ENCODE measurements around the gene S100A4. TPM values are rescaled to one million over a fixed set of nuclear protein-coding genes. Genes with fewer than 3 reads are reported as not detected.

The S100A4 gene
- polyA plus RNA-seq, 1 experiment, result 797 TPM

GRCh38 chr1:153539395-153540093, 6.1 kb downstream of the S100A4 start:
- H3K36me3 ChIP-seq (ENCODE audit: control insufficient read depth, insufficient read depth, low read length), result no peaks in the 10 kb centered on the region
- TF ChIP-seq, protein P1, sequence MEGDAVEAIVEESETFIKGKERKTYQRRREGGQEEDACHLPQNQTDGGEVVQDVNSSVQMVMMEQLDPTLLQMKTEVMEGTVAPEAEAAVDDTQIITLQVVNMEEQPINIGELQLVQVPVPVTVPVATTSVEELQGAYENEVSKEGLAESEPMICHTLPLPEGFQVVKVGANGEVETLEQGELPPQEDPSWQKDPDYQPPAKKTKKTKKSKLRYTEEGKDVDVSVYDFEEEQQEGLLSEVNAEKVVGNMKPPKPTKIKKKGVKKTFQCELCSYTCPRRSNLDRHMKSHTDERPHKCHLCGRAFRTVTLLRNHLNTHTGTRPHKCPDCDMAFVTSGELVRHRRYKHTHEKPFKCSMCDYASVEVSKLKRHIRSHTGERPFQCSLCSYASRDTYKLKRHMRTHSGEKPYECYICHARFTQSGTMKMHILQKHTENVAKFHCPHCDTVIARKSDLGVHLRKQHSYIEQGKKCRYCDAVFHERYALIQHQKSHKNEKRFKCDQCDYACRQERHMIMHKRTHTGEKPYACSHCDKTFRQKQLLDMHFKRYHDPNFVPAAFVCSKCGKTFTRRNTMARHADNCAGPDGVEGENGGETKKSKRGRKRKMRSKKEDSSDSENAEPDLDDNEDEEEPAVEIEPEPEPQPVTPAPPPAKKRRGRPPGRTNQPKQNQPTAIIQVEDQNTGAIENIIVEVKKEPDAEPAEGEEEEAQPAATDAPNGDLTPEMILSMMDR (IDR thresholded peaks at IDR 0.05; ENCODE audit: insufficient read depth, low read depth, low read length), result no peak
- DNase-seq (ENCODE audit: low read depth), result no peak
- no peaks in the 10 kb centered on the region for H3K27me3 ChIP-seq (ENCODE audit: control insufficient read depth, insufficient read depth, low read length)
- ChIA-PET CTCF (interaction anchor here (1.9 to 2.6 kb wide), 4 partner anchors 27 to 44 kb away, joined by 4 to 8 read pairs (median 7); partner anchors contain the start of gene S100A2), POLR2A (no interaction called here)
- no peak overlapping the region for H3K4me3 ChIP-seq (ENCODE audit: low read depth, low read length)

DNA sequence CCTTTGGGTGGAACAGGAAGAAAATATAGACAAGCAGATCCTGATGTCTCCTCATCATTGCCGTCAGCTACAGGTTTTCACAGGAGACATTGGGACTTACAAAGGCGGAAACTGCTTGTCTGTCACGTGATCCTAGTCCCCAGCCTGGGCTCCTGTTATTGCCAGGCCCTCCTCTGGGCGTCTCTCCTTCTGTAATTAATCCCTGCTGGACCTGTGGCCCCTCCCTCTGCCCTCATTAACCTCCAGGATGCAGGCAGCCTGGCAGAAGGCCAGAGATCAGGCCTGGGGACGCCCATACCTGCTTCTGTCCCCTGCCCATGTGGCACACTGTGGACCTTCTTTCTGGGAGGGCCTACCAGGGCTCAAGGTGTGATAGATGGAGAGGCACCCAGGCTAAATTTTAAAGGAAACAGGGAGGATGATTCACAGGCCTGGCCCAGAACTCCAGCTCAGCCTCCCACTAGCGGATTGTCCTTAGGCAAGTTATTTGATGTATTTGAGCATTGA, 7.2 kb downstream of the S100A4 start:
- peaks cover 2% of the 10 kb centered on the region; the same call in 1 of the 2 replicates for H3K36me3 ChIP-seq (ENCODE audit: control insufficient read depth, insufficient read depth, low read length)
- POLR2A ChIA-PET, result no interaction called here
- TF ChIP-seq, protein P1 (IDR thresholded peaks at IDR 0.05; ENCODE audit: insufficient read depth, low read depth, low read length), result no peak
- no peak overlapping the region for H3K4me3 ChIP-seq (ENCODE audit: low read depth, low read length)
- no peak for DNase-seq (ENCODE audit: low read depth)
- H3K27me3 ChIP-seq (ENCODE audit: control insufficient read depth, insufficient read depth, low read length), result no peaks in the 10 kb centered on the region
- CTCF ChIA-PET, result interaction anchor here (1.1 to 8.1 kb wide), 4 partner anchors 13 to 73 kb away, joined by 3 to 164 read pairs (median 4); no protein-coding TSS in a partner anchor

DNA sequence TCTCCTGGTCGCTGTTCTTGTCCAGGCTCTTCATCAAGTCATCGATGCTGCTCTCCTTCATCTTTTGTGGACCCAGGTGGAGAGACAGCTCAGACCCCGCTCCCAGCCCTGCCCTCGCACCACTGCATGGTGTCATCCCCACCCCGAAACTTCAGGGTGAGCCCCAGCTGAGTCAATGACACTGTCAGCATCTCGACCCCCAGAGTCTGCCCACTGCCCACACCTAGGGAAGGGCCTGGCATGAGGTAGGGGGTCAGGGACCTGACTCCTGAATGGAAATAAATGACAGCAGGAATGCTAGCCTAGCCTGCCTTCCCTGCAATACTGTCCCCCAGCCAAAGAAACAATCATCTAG, 8.3 kb downstream of the S100A4 start:
- Histone ChIP-seq H3K36me3 (ENCODE audit: control insufficient read depth, insufficient read depth, low read length) (peaks cover 2% of the 10 kb centered on the region; the same call in 1 of the 2 replicates), H3K4me3 (ENCODE audit: low read depth, low read length) (no peak overlapping the region), H3K27me3 (ENCODE audit: control insufficient read depth, insufficient read depth, low read length) (no peaks in the 10 kb centered on the region)
- no peak for DNase-seq (ENCODE audit: low read depth)
- POLR2A ChIA-PET, result interaction anchor here (0.5 kb wide), 1 partner anchor 1637 kb away, joined by 3 read pairs; no protein-coding TSS in a partner anchor
- TF ChIP-seq, protein P1 (IDR thresholded peaks at IDR 0.05; ENCODE audit: insufficient read depth, low read depth, low read length), result no peak
- CTCF ChIA-PET, result interaction anchor here (8.1 kb wide), 1 partner anchor 33 kb away, joined by 164 read pairs; no protein-coding TSS in a partner anchor

DNA sequence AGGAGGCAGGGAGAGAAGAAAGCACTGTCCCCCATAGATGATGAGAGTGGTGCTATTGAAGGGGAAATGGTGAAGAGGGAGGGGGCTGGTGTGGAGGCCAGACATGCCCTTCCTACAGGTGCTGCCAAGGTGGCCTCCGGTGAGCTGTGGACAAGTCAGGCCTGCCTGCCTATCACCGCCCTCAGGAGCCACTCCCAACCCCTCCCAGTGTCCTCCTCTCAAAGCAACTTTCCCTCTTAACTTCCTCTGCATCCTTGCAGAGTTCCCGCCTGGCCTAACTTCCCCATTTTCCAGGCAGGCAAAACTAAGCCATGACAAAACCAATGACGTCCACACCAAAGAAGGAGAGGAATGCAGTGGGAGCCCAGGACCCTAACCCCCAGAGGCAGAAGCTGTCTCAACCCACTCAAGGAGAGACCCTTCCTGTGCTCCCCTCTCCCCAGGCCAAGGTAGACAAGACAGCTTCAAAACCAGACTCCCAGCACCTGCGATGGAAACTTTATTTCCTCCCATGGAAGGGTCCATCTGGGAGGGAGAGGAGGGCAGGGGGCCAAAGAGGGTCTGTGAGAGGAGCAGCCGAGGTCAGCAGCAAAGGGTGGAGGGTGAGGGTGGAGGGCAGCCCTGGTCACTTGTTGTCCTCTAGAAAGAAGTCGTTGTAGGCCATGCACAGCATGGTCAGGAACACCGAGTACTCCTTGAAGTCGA, 8.8 kb downstream of the S100A4 start:
- ChIA-PET CTCF (interaction anchor here (1.3 to 8.1 kb wide), 3 partner anchors 8 to 34 kb away, joined by 6 to 164 read pairs (median 39); partner anchors contain the start of gene S100A3), POLR2A (no interaction called here)
- Histone ChIP-seq H3K36me3 (ENCODE audit: control insufficient read depth, insufficient read depth, low read length) (peaks cover 2% of the 10 kb centered on the region; the same call in 1 of the 2 replicates), H3K27me3 (ENCODE audit: control insufficient read depth, insufficient read depth, low read length) (no peaks in the 10 kb centered on the region), H3K4me3 (ENCODE audit: low read depth, low read length) (peak overlapping the region; percentile 63; the same call in 1 of the 2 replicates)
- DNase-seq (ENCODE audit: low read depth), result no peak
- TF ChIP-seq, protein P1 (IDR thresholded peaks at IDR 0.05; ENCODE audit: insufficient read depth, low read depth, low read length), result no peak
